Lung (tissue), 12 donors: Measurements from ENCODE around the gene COX5A. TPM values are rescaled to one million over a fixed set of nuclear protein-coding genes. Genes with fewer than 3 reads are reported as not detected.

Experiments used
- ATAC-seq: fragments of 200-7000 bp; cut with Tn5 transposase; one replicate; pipeline ENCODE4 v1.9.1; 2020; ENCODE audit warnings: moderate number of reproducible peaks; ENCODE audit not compliant: insufficient read depth, low FRiP score
- DNase-seq, 3 donors: peaks; one replicate each; pipeline ENCODE4 v3.0.0-alpha.2; 2013 to 2017
- H3K27ac ChIP-seq, 2 donors: one replicate each; pipeline ENCODE4 v1.5.1; 2013; ENCODE audit warnings: mild to moderate bottlenecking in 2 of 2, moderate library complexity in 2 of 2, control low read depth in 1 of 2, inconsistent platforms in 1 of 2, low read depth in 1 of 2, low read length in 1 of 2
- H3K27me3 ChIP-seq, 3 donors: one replicate each; pipeline ENCODE4 v1.5.1; 2013; ENCODE audit warnings: low read length in 2 of 3; ENCODE audit not compliant: control insufficient read depth in 3 of 3, insufficient read depth in 3 of 3
- H3K36me3 ChIP-seq, 4 donors: one replicate each; pipeline ENCODE4 v1.5.1; 2013; ENCODE audit warnings: low read length in 4 of 4, mild to moderate bottlenecking in 1 of 4, moderate library complexity in 1 of 4; ENCODE audit not compliant: control insufficient read depth in 4 of 4, insufficient read depth in 4 of 4
- H3K4me1 ChIP-seq, 5 donors: one replicate each; pipeline ENCODE4 v1.5.1; 2013; ENCODE audit warnings: low read length in 5 of 5, mild to moderate bottlenecking in 2 of 5, moderate library complexity in 1 of 5; ENCODE audit not compliant: control insufficient read depth in 5 of 5, insufficient read depth in 5 of 5
- H3K4me3 ChIP-seq: one replicate; pipeline ENCODE4 v1.5.1; 2013; ENCODE audit warnings: mild to moderate bottlenecking, control low read depth, moderate library complexity
- H3K9ac ChIP-seq, 2 donors: one replicate each; pipeline ENCODE4 v1.5.1; 2013; ENCODE audit warnings: low read length in 2 of 2, control low read depth in 1 of 2; ENCODE audit not compliant: insufficient read depth in 1 of 2
- H3K9me3 ChIP-seq, 4 donors: one replicate each; pipeline ENCODE4 v1.5.1; 2013; ENCODE audit warnings: low read length in 3 of 4, mild to moderate bottlenecking in 1 of 4, moderate library complexity in 1 of 4; ENCODE audit not compliant: control insufficient read depth in 4 of 4, insufficient read depth in 3 of 4
- CTCF ChIP-seq: IDR thresholded peaks from 2 replicates; pipeline ENCODE4 v1.5.1; 2012; ENCODE audit warnings: mild to moderate bottlenecking; ENCODE audit errors: control extremely low read depth, extremely low read depth
- WGBS, 2 donors: extraction: QIAGEN DNeasy Blood & Tissue Kit; methylation state at CpG; one replicate each; pipeline ENCODE4 v1.1.7; 2013; 5-methylcytosine and 5-hydroxymethylcytosine counted together
- polyA plus RNA-seq, 2 donors: library from polyadenylated mRNA; stranded (reverse); fragments of 200-250 nt; gene quantifications; one replicate each; pipeline ENCODE4 v1.2.1, GENCODE V29; 2013
- total RNA-seq, 2 donors: library from RNA; depleted of rRNA in 1 of 2; stranded (reverse); fragments of >200 nt in 1 of 2; gene quantifications; one replicate each; pipeline ENCODE4 v1.2.1, GENCODE V29; 2014 to 2021
- donor health status: control.
- donor health status: control.
- donor health status: Bipolar disorder and iron deficiency.
- donor health status: healthy.
- donor health status: DM: yes; HTN: yes; CAD: no.

COX5A gene
- total and polyA plus RNA-seq, 4 donors, result 70.7 to 301 (median 198) TPM

GRCh38 chr15:74959586-74959939 is 21.7 kb upstream of the COX5A start:
- 13 to 26% methylated on average over 8 of the region's 8 CpGs for WGBS, 2 donors

GRCh38 chr15:74958908-74959585 is 21.2 kb upstream of the COX5A start:
- DNase-seq (peak; percentile 67 to 80 (median 72)), ATAC-seq (no peak)
- H3K27me3 ChIP-seq, result peaks cover 0 to 30% (median 0%) of the 10 kb centered on the region in 3 donors
- H3K4me3 ChIP-seq, result peak overlapping the region; percentile 16
- H3K9ac ChIP-seq, result peak overlapping the region in 1 of 2 donors; percentile 33
- WGBS, 2 donors, result 5 to 8% methylated on average over 47 of the region's 47 CpGs
- H3K27ac ChIP-seq, result peak overlapping the region in 1 of 2 donors; percentile 6
- TF ChIP-seq CTCF, result no peak
- no peaks in the 10 kb centered on the region for H3K9me3 ChIP-seq
- H3K4me1 ChIP-seq, result peaks cover 0 to 57% (median 16%) of the 10 kb centered on the region in 5 donors
- no peaks in the 10 kb centered on the region for H3K36me3 ChIP-seq

More at GRCh38 chr15:74959586-74959939, 21.7 kb upstream of the COX5A start:
- DNase-seq (no peak), ATAC-seq (no peak)
- Histone ChIP-seq H3K9ac (no peak overlapping the region), H3K27ac (no peak overlapping the region), H3K4me1 (peaks cover 0 to 57% (median 13%) of the 10 kb centered on the region in 5 donors), H3K9me3 (no peaks in the 10 kb centered on the region), H3K27me3 (peaks cover 0 to 30% (median 0%) of the 10 kb centered on the region in 3 donors), H3K36me3 (no peaks in the 10 kb centered on the region), H3K4me3 (no peak overlapping the region)
- TF ChIP-seq CTCF, result no peak

- Histone ChIP-seq H3K4me3 (peak overlapping the region; percentile 16), H3K9ac (peak overlapping the region in 1 of 2 donors; percentile 33), H3K4me1 (peaks cover 0 to 62% (median 19%) of the 10 kb centered on the region in 5 donors), H3K27me3 (peaks cover 0 to 30% (median 0%) of the 10 kb centered on the region in 3 donors), H3K27ac (peak overlapping the region in 1 of 2 donors; percentile 6), H3K36me3 (no peaks in the 10 kb centered on the region), H3K9me3 (no peaks in the 10 kb centered on the region)
- DNase-seq (peak; percentile 69 to 79 (median 71)), ATAC-seq (peak; percentile 41)
- WGBS, 2 donors, result 5% methylated on average over 28 of the region's 28 CpGs
- no peak for TF ChIP-seq CTCF
Observed at GRCh38 chr15:74958320-74958907, 20.5 kb upstream of the COX5A start.
